HG03159 (cell line): ENCODE measurements around the gene ZNF610.
"Not testable (repeated sequence)": the region's sequence is repeated elsewhere in the genome, so short reads cannot be mapped to it uniquely, and the experiment has no call there.

Source experiments
- ATAC-seq: cut with Tn5 transposase; IDR thresholded peaks from one replicate; pipeline ENCODE4 v1.9.1; 2021; ENCODE audit warnings: mild to moderate bottlenecking, moderate library complexity; ENCODE audit not compliant: unreplicated experiment

ZNF610 gene

DNA sequence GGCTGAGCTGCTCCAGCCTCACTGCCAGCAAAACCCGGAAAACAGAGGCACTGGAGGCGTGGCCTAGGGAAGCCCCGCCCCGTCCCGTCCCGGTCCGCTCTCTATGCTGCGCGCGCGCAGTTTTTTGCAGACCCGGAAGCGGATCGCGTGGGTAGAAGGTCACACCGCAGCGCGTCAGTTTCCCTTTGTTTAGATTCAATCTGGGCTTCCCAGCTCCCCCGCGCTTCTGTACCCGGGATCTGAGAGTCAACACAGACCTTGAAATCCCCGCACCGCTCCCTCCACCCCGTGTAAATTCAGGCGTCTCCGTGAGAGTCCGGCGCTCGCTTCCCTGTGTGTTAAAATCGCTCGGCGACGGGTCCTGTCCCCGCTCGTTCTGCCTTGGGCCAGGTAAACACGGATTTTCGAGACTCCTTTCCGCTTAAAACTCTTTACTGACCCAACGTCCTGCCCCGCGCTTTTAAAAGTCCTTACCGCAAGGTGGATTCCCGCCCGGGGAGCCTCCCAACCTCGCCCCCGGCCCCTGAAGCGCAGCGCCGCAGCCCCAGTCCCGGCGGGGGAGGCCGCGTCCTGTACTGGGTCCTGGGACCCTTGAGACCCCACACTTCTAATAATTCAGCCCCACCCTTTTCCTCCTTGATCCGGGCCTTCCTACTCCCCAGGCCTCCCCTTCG lies at the start of gene ZNF610:
Gene ZNF610, plus strand, starts transcription at position 127 of the 674 bp plus-strand sequence. CDS start 12,930 bp downstream, outside the sequence.
- peak; percentile 73 for ATAC-seq

DNA sequence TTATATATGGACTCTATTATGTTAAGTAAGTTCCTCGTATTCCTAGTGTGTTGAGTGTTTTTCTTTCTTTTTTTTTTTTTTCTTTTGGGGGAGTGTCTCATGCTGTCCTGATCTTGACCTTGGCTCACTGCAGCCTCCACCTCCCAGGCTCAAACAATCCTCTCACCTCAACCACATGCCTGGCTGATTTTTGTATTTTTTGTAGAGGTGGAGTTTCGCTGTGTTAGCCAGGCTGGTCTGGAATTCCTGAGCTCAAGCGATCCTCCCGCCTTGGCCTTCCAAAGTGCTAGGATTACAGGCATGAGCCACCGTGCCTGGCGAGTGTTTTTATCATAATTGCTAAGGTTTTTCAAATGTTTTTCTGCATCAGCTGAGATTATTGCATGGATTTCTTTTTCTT lies 49.8 kb upstream of the ZNF610 start:
- ATAC-seq, result no peak

DNA sequence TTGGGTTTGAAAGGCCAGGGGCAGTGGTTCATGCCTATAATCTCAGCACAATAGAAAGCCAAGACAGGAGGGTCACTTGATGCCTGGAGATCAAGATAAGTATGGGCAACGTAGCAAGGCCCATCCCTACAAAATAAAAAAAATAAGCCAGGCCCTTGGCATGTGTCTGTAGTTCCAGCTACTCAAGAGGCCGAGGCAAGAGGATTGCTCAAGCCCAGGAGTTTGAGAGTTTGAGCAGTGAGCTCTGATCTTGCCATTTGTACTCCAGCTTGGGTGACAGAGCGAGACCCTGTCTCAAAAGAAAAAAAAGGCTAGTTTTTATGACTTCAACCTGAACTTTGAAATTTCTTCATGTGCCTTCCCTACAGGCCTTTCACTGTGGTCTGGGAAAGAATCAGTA lies 44.3 kb upstream of the ZNF610 start:
- no peak for ATAC-seq

DNA sequence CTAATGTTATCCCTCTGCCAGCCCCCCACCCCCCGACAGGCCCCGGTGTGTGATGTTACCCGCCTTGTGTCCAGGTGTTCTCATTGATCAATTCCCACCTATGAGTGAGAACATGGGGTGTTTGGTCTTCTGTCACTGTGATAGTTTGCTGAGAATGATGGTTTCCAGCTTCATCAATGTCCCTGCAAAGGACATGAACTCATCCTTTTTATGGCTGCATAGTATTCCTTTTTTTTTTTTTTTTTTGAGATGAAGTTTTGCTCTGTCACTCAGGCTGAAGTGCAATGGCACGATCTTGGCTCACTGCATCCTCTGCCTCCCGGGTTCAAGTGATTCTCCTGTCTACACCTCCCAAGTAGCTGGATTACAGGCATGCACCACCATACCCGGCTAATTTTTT lies 43.1 kb upstream of the ZNF610 start:
- ATAC-seq, result not testable (repeated sequence)

GRCh38 chr19:52296400-52296772 lies 39.7 kb upstream of the ZNF610 start:
- no peak for ATAC-seq

- ATAC-seq, result no peak
Measured at GRCh38 chr19:52296773-52297600, 39.1 kb upstream of the ZNF610 start, which contains the start of gene ZNF480. Gene ZNF480 (plus strand): TSS chr19:52297169. CDS start chr19:52300413, 3,244 bp downstream.

DNA sequence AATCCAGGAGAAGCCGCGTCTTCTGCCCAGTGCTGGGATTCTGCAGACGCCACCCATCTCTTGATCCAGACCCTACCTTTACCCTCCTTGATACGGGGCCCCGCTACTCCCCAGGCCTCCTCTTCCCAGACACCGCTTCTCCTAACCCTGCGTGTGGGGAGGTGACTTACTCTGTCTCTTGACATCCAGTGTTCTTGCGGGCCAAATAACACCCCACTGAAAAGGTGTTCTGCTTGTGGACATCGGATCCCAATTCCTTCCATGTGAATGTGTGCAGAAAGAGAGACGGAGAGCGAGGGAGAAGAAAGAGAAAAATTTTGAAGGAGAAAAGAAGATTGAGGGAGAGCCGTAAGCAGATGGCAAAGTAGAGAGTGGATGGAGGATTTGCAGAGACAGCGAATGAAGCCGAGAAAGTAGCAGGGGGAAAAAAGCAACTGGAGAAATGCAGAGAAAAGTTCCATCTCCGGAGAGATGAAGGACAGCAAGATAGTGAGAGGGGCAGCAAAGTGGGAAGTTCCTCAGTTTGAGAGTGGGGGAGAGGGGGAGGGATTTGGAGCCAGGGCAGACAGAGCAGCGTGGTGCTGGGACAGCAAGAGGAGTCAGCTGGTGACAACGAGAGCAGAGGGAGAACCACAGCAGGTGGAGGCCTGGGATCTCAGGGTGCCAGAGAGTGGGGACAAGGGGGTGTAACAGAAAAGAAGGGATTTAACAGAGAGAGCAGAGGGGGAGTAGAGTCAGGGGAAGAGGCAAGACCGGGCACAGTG lies 38.3 kb upstream of the ZNF610 start:
- no peak for ATAC-seq

GRCh38 chr19:52307275-52307674 lies 28.8 kb upstream of the ZNF610 start:
- ATAC-seq, result no peak

DNA sequence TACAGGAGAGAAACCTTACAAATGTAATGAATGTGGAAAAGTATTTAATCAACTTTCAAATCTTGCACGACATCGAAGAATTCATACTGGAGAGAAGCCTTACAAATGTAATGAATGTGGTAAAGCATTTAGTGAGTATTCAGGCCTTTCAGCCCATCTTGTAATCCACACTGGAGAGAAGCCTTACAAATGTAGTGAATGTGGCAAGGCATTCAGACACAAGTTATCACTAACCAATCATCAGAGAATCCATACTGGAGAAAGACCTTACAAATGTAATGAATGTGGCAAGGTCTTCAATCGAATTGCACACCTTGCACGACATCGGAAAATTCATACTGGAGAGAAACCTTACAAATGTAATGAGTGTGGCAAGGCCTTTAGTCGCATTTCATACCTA lies 13.6 kb upstream of the ZNF610 start:
- no peak for ATAC-seq

GRCh38 chr19:52331757-52332156 lies 4.3 kb upstream of the ZNF610 start:
- ATAC-seq, result no peak

DNA sequence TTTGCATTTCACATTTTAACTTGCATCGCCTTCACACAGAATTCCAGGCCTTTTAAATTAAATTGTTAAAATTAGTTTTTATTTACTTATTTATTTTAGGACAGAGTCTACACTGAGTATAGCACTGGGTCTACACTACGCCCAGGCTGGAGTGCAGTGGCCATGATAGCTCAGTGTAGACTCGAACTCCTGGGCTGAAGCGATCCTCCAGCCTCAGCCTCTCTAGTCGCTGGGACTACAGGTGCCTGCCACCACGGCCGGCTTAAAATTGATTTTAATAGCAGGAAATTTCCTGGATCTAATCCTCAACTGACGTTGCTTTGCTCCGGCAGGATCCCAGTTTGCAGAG lies 301 bp upstream of the ZNF610 start:
- ATAC-seq, result peak; percentile 27

GRCh38 chr19:52336791-52337381 lies 843 bp downstream of the ZNF610 start:
- ATAC-seq, result no peak

DNA sequence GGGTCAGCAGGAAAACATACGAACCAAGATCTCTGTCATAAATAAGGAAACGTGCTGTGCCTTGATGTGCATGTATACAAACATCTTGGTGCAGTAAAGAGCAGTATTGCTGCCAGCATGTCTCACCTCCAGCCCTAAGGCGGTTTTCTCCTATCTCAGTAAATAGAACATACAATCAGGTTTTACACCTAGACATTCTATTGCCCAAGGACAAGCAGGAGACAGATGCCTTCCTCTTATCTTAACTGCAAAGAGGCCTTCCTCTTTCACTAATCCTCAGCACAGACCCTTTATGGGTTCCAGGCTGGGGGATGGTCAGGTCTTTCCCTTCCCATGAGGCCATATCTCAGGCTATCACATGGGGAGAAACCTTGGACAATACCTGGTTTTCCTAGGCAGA lies 3.0 kb downstream of the ZNF610 start:
- ATAC-seq, result not testable (repeated sequence)

GRCh38 chr19:52343548-52343947 lies 7.5 kb downstream of the ZNF610 start:
- ATAC-seq, result no peak

- ATAC-seq, result no peak
Measured at GRCh38 chr19:52345162-52345561, 9.1 kb downstream of the ZNF610 start.

DNA sequence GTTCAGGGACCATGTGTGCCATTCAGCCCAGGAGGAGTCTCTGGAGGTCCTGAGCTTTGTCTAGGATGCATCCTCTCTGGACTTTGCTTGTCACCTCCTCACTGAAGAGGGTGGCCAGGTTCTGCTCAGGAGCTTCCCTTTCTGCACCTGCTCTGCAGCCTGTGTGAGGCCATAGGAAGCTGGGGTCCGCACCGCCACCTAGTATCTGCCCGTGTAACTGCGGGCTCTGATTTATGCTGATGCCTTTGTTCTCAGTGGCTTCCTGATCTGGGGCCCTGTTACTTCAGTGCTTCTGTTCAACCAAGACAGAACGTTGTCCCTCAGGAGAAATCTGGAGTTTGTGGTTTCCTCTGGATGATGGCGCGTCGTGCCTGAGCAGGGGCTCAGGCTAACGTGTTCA lies 15.5 kb downstream of the ZNF610 start:
- no peak for ATAC-seq

GRCh38 chr19:52366414-52366824 lies 30.4 kb downstream of the ZNF610 start:
- ATAC-seq, result no peak

GRCh38 chr19:52369559-52370340 lies 33.7 kb downstream of the ZNF610 start, which contains the start of gene ZNF880:
Gene ZNF880 (plus strand): TSS chr19:52369923. CDS start chr19:52369966, 43 bp downstream.
- peak; percentile 84 for ATAC-seq

GRCh38 chr19:52370341-52370710 lies 34.3 kb downstream of the ZNF610 start:
- no peak for ATAC-seq

DNA sequence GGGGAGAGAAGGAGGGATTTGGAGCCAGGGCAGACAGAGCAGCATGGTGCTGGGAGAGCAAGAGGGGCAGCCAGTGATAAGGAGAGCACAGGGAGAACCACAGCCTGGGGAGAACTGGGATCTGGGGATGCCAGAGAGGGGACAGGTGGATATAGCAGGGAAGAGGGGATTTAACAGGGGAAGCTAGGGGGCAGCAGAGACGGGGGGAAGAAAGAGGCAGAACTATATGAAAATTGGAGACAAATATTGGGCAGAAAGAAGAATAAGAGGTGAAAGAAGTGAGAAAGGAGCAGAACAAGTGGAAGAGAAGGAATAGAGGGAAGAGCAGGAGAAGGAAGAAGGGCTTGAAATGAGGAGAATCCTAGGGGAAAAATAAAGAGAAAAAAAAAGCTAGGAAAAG lies 55.1 kb downstream of the ZNF610 start:
- no peak for ATAC-seq
